ENCODE measurements around the gene MBNL1.

GRCh38 chr3:152266221-152266995 is 2.3 kb upstream of the MBNL1 start:
- no peak for TF ChIP-seq CTCF (conservative IDR thresholded peaks at IDR 0.05; ENCODE audit: low read length)
- TF ChIP-seq EZH2phosphoT487 (IDR thresholded peaks at IDR 0.05; ENCODE audit: borderline replicate concordance, low read depth, low read length) = no peak
